GM12891 (cell line): ENCODE data around the gene ALCAM.

ENCODE experiments used
- DNase-seq: peaks from one replicate; pipeline ENCODE4 v3.0.0; 2011; ENCODE audit warnings: low spot score; ENCODE audit not compliant: insufficient read length
- FAIRE-seq: peaks from 2 replicates; lab custom pipeline; 2011; peaks lifted over from hg19 to GRCh38; lab: Jason Lieb, UNC
- PAX5 ChIP-seq: IDR thresholded peaks from 2 replicates; pipeline ENCODE4 v1.6.1; 2011; ENCODE audit warnings: low read length, moderate library complexity, mild to moderate bottlenecking; ENCODE audit not compliant: insufficient read depth, severe bottlenecking
- POLR2A ChIP-seq: IDR thresholded peaks from 2 replicates; pipeline ENCODE4 v1.6.1; 2011; ENCODE audit warnings: low read depth, low read length, control low read depth
- POLR2AphosphoS5 ChIP-seq: IDR thresholded peaks from 2 replicates; pipeline ENCODE4 v1.6.1; 2011; ENCODE audit warnings: low read depth, low read length, control low read depth
- POU2F2 ChIP-seq: IDR thresholded peaks from 2 replicates; pipeline ENCODE4 v1.6.1; 2011; ENCODE audit warnings: low read depth, mild to moderate bottlenecking, control low read depth, low read length, moderate library complexity
- SPI1 ChIP-seq: IDR thresholded peaks from 2 replicates; pipeline ENCODE4 v1.6.1; 2011; ENCODE audit warnings: low read depth, low read length, control low read depth
- TAF1 ChIP-seq: IDR thresholded peaks from 2 replicates; pipeline ENCODE4 v1.6.1; 2011; ENCODE audit warnings: low read depth, low read length, control low read depth

Gene ALCAM

GRCh38 chr3:105622169-105622568 lies 255.5 kb downstream of the ALCAM start:
- DNase-seq (no peak), FAIRE-seq (no peak)
- no peak for TF ChIP-seq POU2F2
- no peak for TF ChIP-seq SPI1
- no peak for TF ChIP-seq TAF1
- TF ChIP-seq POLR2AphosphoS5, result no peak
- TF ChIP-seq PAX5, result no peak
- no peak for TF ChIP-seq POLR2A
